Heart left ventricle (tissue), 16 donors: ENCODE data around the gene TMEM40. TPM values are rescaled to one million over a fixed set of nuclear protein-coding genes. Genes with fewer than 3 reads are reported as not detected.

Experiments
- ATAC-seq, 4 donors: fragments of 200-7000 bp; cut with Tn5 transposase; one replicate each; pipeline ENCODE4 v1.9.1; 2020 to 2022; ENCODE audit warnings: moderate library complexity in 4 of 4, mild to moderate bottlenecking in 3 of 4, moderate number of reproducible peaks in 1 of 4
- DNase-seq, 5 donors: peaks; one replicate each; pipeline ENCODE4 v3.0.0-alpha.2; 2020
- H3K27ac ChIP-seq, 12 donors: fragments of 200-600 bp; sonication (generic) in 4 of 12; one replicate each; pipeline versions ENCODE4 v1.5.0 to v1.8.0; 2016 to 2022; ENCODE audit warnings: mild to moderate bottlenecking in 2 of 12
- H3K27me3 ChIP-seq, 9 donors: fragments of 200-600 bp; sonication (generic) in 2 of 9; one replicate each; pipeline versions ENCODE4 v1.5.1 to v1.8.0; 2016 to 2022; ENCODE audit warnings: mild to moderate bottlenecking in 3 of 9
- H3K36me3 ChIP-seq, 9 donors: fragments of 200-600 bp; sonication (generic) in 2 of 9; one replicate each; pipeline versions ENCODE4 v1.5.0 to v1.8.0; 2018 to 2022; ENCODE audit warnings: mild to moderate bottlenecking in 2 of 9
- H3K4me1 ChIP-seq, 12 donors: fragments of 200-600 bp; sonication (generic) in 4 of 12; one replicate each; pipeline versions ENCODE4 v1.5.0 to v1.8.0; 2016 to 2022; ENCODE audit warnings: mild to moderate bottlenecking in 3 of 12
- H3K4me3 ChIP-seq, 12 donors: fragments of 200-600 bp; sonication (generic) in 4 of 12; one replicate each; pipeline versions ENCODE4 v1.5.0 to v1.8.0; 2017 to 2022; ENCODE audit warnings: mild to moderate bottlenecking in 9 of 12, moderate library complexity in 4 of 12
- H3K9me3 ChIP-seq, 12 donors: fragments of 200-600 bp; sonication (generic) in 4 of 12; one replicate each; pipeline versions ENCODE4 v1.5.0 to v1.8.0; 2016 to 2022; ENCODE audit warnings: mild to moderate bottlenecking in 1 of 12
- POLR2A ChIP-seq, 2 donors: fragments of 450-650 bp; IDR thresholded peaks; one replicate each; pipeline ENCODE4 v1.6.1; 2017; ENCODE audit warnings: antibody characterized with exemption in 2 of 2, mild to moderate bottlenecking in 2 of 2, moderate library complexity in 2 of 2
- WGBS, 4 donors: extraction: QIAGEN DNeasy Blood & Tissue Kit in 2 of 4; methylation state at CpG; one replicate each; pipeline versions ENCODE4 v1.1.5 to v1.1.7; 2013 to 2018; 5-methylcytosine and 5-hydroxymethylcytosine counted together
- intact Hi-C, 10 donors: fragments of 100-400 bp; cut with DNase I; formaldehyde crosslinking; loops; one replicate each; pipeline versions ENCODE4 v1.11.1 to v1.14.2; 2022
- polyA plus RNA-seq, 2 donors: library from polyadenylated mRNA; stranded (reverse); fragments of 200-250 nt; gene quantifications; one replicate each; pipeline ENCODE4 v1.2.3, GENCODE V29; 2013
- total RNA-seq, 9 donors: library from RNA; depleted of rRNA in 2 of 9; stranded (reverse); fragments of >200 nt in 2 of 9; fragmentation: NEBNext Ultra II Directional in 3 of 9; extraction: Animal tissue kit (Norgen Biotek cat#: 25700) in 3 of 9; gene quantifications; one replicate each; pipeline versions ENCODE4 v1.1.0 to v1.2.4, GENCODE V29; 2016 to 2023
- TF ChIP-seq, protein P1 (sequence below), 12 donors: fragments of 200-600 bp; sonication (generic) in 4 of 12; IDR thresholded peaks; one replicate each; pipeline versions ENCODE4 v1.5.0 to v1.8.0; 2018 to 2022; ENCODE audit warnings: antibody characterized with exemption in 12 of 12, mild to moderate bottlenecking in 5 of 12
- donor health status: ischemic (EF 13 %, LVEDD 7.1; RV severe dilation, severe dysfunction).
- donor health status: healthy with polysubstance abuse.
- donor health status: DM: no; HTN: yes; CAD: no.
- donor health status: DM: no; HTN: no; CAD: no.
- donor health status: ischemic (EF 25% LVEDD 6.9; RV normal size, moderate dysfunction).
- donor health status: ischemic (EF 25% LVEDD 5.7; RV mildly dilated, moderate dysfunction).
- donor health status: healthy.
- donor health status: DM: yes; HTN: yes; CAD: no.
- donor health status: ischemic (EF 35%, LVEDD 5.7; RV mildly dilated, moderate dysfunction).
- donor health status: nonischemic (EF 11% LVEDD 7.7; RV severe dilation, severe dysfunction).
- donor health status: DM: yes; HTN: yes; CAD: no.
- donor health status: PGD.
- donor health status: ischemic (EF 29% LVEDD 5.4; RV normal size, mild dysfunction).
- donor health status: nonischemic (EF 23%, LVEDD 6.1; RV moderate dilation, normal function).

The TMEM40 gene
- total and polyA plus RNA-seq, 11 donors = 0.82 to 10.5 (median 2.9) TPM; not detected in 1

DNA sequence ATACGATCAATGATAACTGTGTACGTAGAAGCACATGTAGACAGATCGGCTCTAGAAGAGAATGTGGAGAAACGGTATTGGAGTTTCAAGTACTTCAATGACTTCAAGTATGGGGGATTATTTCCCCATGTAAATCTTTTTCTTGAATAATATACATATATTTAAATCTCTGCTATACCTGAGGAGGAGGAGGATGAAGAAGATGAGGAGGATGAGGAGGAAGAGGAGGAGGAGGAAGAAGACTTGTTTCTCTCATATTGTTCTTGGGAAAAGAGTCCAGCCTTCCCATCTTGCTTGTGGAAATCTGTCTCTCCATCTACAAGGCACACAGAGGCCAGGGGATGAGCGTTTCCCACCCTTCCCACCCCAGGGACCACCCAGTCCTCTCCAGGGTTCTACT is 10.6 kb downstream of the TMEM40 start:
- H3K27ac ChIP-seq = no peak overlapping the region
- no peaks in the 10 kb centered on the region for H3K9me3 ChIP-seq
- WGBS, 4 donors = 93 to 96% (median 95%) methylated on average over 5 of the region's 5 CpGs
- H3K4me3 ChIP-seq = no peak overlapping the region
- H3K27me3 ChIP-seq = no peaks in the 10 kb centered on the region
- TF ChIP-seq POLR2A (IDR thresholded peaks at IDR 0.05) = no peak
- TF ChIP-seq, protein P1, sequence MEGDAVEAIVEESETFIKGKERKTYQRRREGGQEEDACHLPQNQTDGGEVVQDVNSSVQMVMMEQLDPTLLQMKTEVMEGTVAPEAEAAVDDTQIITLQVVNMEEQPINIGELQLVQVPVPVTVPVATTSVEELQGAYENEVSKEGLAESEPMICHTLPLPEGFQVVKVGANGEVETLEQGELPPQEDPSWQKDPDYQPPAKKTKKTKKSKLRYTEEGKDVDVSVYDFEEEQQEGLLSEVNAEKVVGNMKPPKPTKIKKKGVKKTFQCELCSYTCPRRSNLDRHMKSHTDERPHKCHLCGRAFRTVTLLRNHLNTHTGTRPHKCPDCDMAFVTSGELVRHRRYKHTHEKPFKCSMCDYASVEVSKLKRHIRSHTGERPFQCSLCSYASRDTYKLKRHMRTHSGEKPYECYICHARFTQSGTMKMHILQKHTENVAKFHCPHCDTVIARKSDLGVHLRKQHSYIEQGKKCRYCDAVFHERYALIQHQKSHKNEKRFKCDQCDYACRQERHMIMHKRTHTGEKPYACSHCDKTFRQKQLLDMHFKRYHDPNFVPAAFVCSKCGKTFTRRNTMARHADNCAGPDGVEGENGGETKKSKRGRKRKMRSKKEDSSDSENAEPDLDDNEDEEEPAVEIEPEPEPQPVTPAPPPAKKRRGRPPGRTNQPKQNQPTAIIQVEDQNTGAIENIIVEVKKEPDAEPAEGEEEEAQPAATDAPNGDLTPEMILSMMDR (IDR thresholded peaks at IDR 0.05) = no peak
- intact Hi-C loops = no loop called here
- H3K4me1 ChIP-seq = peaks cover 0 to 27% (median 12%) of the 10 kb centered on the region in 12 donors
- DNase-seq = no peak
- no peak for ATAC-seq
- no peaks in the 10 kb centered on the region for H3K36me3 ChIP-seq

DNA sequence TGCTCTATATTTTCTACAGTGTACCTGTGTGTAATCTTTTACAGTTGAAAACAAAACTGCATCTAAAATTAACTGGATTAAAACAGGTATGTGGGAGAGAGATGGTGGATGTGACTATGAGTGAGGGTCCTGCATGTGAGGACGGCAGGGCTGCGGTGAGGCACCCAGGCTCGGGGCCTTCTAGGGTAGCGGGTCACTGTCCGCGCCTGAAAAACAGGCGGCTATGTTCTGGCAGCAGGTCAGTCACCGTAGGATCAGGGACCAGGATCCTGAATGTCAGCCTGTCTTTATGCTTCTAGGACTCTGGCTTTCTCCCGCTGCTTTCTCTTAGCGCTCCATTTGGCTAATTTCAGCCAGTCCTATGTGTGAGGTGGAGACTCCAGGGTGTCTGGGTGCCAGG is 12.6 kb downstream of the TMEM40 start:
- Histone ChIP-seq H3K36me3 (no peaks in the 10 kb centered on the region), H3K27me3 (no peaks in the 10 kb centered on the region), H3K4me3 (no peak overlapping the region), H3K27ac (peak overlapping the region in 1 of 12 donors; percentile 9), H3K4me1 (peaks cover 0 to 25% (median 12%) of the 10 kb centered on the region in 12 donors), H3K9me3 (no peaks in the 10 kb centered on the region)
- DNase-seq = no peak
- WGBS, 4 donors = 71 to 88% (median 75%) methylated on average over 10 of the region's 10 CpGs
- intact Hi-C loops = no loop called here
- peak in 2 of 4 donors; percentile 4 to 17 for ATAC-seq
- no peak for TF ChIP-seq POLR2A (IDR thresholded peaks at IDR 0.05)
- TF ChIP-seq, protein P1 (IDR thresholded peaks at IDR 0.05) = no peak

DNA sequence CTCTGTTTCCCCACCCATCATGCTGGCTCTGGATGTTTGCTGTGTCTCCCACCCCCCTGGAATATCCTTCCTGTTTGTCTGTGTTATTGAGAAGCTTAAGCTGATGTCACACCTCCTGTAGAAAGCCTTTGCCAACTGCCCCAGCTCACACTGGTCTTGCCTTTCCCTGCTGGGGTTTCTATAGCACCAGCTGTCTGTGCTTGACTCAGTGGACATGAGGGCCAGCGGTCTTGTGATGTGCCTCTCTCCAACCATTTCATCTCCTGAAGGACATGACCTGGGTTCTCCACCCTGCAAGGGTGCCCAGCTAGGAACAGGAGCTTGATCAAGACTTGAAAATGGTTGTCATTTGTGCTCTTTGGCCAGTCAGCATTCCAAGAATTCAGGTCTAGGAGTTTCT is 14.7 kb downstream of the TMEM40 start:
- intact Hi-C loops = no loop called here
- Histone ChIP-seq H3K27ac (no peak overlapping the region), H3K4me1 (peaks cover 0 to 16% (median 2%) of the 10 kb centered on the region in 12 donors), H3K36me3 (no peaks in the 10 kb centered on the region), H3K4me3 (no peak overlapping the region), H3K9me3 (no peaks in the 10 kb centered on the region), H3K27me3 (no peaks in the 10 kb centered on the region)
- ATAC-seq = no peak
- no peak for TF ChIP-seq POLR2A (IDR thresholded peaks at IDR 0.05)
- TF ChIP-seq, protein P1 (IDR thresholded peaks at IDR 0.05) = no peak
- no peak for DNase-seq
- WGBS, 4 donors = 77 to 100% (median 84%) methylated on average over 1 of the region's 1 CpG

DNA sequence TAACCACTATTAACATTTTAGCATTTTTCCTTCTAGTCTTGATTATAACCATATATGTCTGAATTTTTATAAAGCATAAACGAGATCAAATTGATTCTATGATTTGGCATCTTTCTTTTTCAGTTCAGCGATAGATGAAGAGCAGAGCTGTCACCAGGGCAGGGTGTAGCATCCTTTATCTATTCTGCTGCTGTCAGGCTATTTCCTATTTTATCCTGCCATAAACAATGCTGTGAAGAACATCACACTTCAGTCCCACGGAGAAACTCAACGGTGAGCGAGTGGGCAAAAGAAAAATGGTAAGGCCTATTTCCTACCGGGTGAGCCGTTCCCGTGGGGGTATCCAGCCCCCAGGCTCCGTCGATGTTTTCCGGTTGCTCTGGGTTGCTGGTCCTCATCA is 15.5 kb downstream of the TMEM40 start:
- WGBS, 4 donors = 31 to 43% (median 37%) methylated on average over 11 of the region's 11 CpGs

More for the DNA sequence above, 15.5 kb downstream of the TMEM40 start:
- H3K4me3 ChIP-seq = no peak overlapping the region
- no peaks in the 10 kb centered on the region for H3K9me3 ChIP-seq
- H3K4me1 ChIP-seq = peaks cover 0 to 16% (median 1%) of the 10 kb centered on the region in 12 donors
- intact Hi-C loops = no loop called here
- no peaks in the 10 kb centered on the region for H3K27me3 ChIP-seq
- no peak for TF ChIP-seq POLR2A (IDR thresholded peaks at IDR 0.05)
- TF ChIP-seq, protein P1 (IDR thresholded peaks at IDR 0.05) = no peak
- no peak overlapping the region for H3K27ac ChIP-seq
- ATAC-seq (peak in 1 of 4 donors; percentile 18), DNase-seq (no peak)
- no peaks in the 10 kb centered on the region for H3K36me3 ChIP-seq
